Erythroblast (primary cell): ENCODE data around the gene PCDHAC1.

ENCODE experiments used
- GATA1 ChIP-seq: IDR thresholded peaks from 2 replicates; pipeline ENCODE4 v1.6.1; 2011; ENCODE audit warnings: low read depth, mild to moderate bottlenecking, control low read depth, low read length, moderate library complexity
- POLR2A ChIP-seq: IDR thresholded peaks from 2 replicates; pipeline ENCODE4 v1.6.1; 2011; ENCODE audit warnings: mild to moderate bottlenecking, low read length

- TF ChIP-seq POLR2A (no peak), GATA1 (no peak)
Observed at GRCh38 chr5:140978260-140978659, 52.2 kb downstream of the PCDHAC1 start.
